Common myeloid progenitor, CD34-positive (primary cell): Measurements from ENCODE around the gene ZNF674.
"Not testable (repeated sequence)": the region's sequence is repeated elsewhere in the genome, so short reads cannot be mapped to it uniquely, and the experiment has no call there.

Source experiments
- CTCF ChIA-PET: fragments of 350-600 bp; sonication (Branson Sonifier 250); formaldehyde crosslinking; loops from one replicate; lab custom pipeline; 2021; ENCODE audit warnings: antibody characterized with exemption; lab: Charles Lee
- POLR2A ChIA-PET: fragments of 350-600 bp; sonication (Branson Sonifier 250); formaldehyde crosslinking; loops from one replicate; lab custom pipeline; 2021; ENCODE audit warnings: antibody characterized with exemption; lab: Charles Lee
- DNase-seq, 3 donors: peaks; one replicate each; pipeline versions ENCODE4 v3.0.0 to v3.0.0-alpha.2; 2013
- H3K27ac ChIP-seq, 2 experiments: 1 replicate in 1 of 2; 2 replicates in 1 of 2; pipeline ENCODE4 v1.7.0; 2013; ENCODE audit warnings: inconsistent platforms in 2 of 2, low read length in 2 of 2, mild to moderate bottlenecking in 2 of 2, low read depth in 1 of 2, moderate library complexity in 1 of 2; ENCODE audit not compliant: severe bottlenecking in 2 of 2, insufficient read depth in 1 of 2, poor library complexity in 1 of 2
- H3K27me3 ChIP-seq, 5 experiments: replicated peaks in 2 of 5; 1 replicate in 3 of 5; 2 replicates in 2 of 5; pipeline versions ENCODE4 v1.6.1 to v1.7.0; 2013; ENCODE audit warnings: low read length in 4 of 5, mild to moderate bottlenecking in 2 of 5, moderate library complexity in 2 of 5, inconsistent platforms in 1 of 5; ENCODE audit not compliant: insufficient read depth in 5 of 5, control insufficient read depth in 4 of 5
- H3K36me3 ChIP-seq, 4 experiments: 1 replicate in 2 of 4; 2 replicates in 2 of 4; pipeline versions ENCODE4 v1.6.1 to v1.7.0; 2013; ENCODE audit warnings: low read length in 3 of 4, control low read depth in 1 of 4, mild to moderate bottlenecking in 1 of 4; ENCODE audit not compliant: control insufficient read depth in 4 of 4, insufficient read depth in 4 of 4
- H3K4me1 ChIP-seq, 4 experiments: 1 replicate in 3 of 4; 2 replicates in 1 of 4; pipeline versions ENCODE4 v1.6.1 to v1.7.1; 2013; ENCODE audit warnings: low read length in 3 of 4, mild to moderate bottlenecking in 3 of 4, control low read depth in 1 of 4, inconsistent platforms in 1 of 4, moderate library complexity in 1 of 4; ENCODE audit not compliant: control insufficient read depth in 4 of 4, insufficient read depth in 4 of 4; ENCODE audit errors: control extremely low read depth in 1 of 4
- H3K4me3 ChIP-seq, 7 experiments: 1 replicate in 4 of 7; 2 replicates in 3 of 7; pipeline versions ENCODE4 v1.5.1 to v1.7.0; 2013; ENCODE audit warnings: mild to moderate bottlenecking in 7 of 7, low read length in 6 of 7, moderate library complexity in 6 of 7, inconsistent platforms in 2 of 7, low read depth in 2 of 7, control low read depth in 1 of 7; ENCODE audit not compliant: insufficient read depth in 4 of 7, control insufficient read depth in 1 of 7; ENCODE audit errors: extremely low read depth in 1 of 7
- H3K9me3 ChIP-seq, 5 experiments: 1 replicate in 4 of 5; 2 replicates in 1 of 5; pipeline versions ENCODE4 v1.6.1 to v1.7.1; 2013; ENCODE audit warnings: low read length in 4 of 5, mild to moderate bottlenecking in 2 of 5, inconsistent platforms in 1 of 5, low read depth in 1 of 5, moderate library complexity in 1 of 5; ENCODE audit not compliant: control insufficient read depth in 4 of 5, insufficient read depth in 2 of 5; ENCODE audit errors: control extremely low read depth in 1 of 5
- WGBS: methylation state at CpG from one replicate; pipeline ENCODE4 v1.1.5; 2013; ENCODE audit not compliant: insufficient coverage; 5-methylcytosine and 5-hydroxymethylcytosine counted together

ZNF674 gene

DNA sequence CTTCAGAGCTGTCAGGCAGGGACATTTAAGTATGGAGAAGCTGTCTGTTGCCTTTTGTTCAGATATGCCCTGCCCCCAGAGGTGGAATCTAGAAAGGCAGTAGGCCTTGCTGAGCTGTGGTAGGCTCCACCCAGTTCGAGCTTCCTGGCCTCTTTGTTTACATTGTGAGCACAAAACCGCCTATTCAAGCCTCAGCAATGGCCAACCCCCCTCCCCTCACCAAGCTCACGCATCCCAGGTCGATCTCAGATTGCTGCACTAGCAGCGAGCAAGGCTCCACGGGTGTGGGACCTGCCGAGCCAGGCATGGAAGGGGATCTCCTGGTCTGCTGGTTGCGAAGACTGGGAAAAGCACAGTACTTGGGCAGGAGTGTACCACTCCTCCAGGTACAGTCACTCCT, 59.3 kb downstream of the ZNF674 start:
- ChIA-PET CTCF (interaction anchor here (0.8 kb wide), 1 partner anchor 12 kb away, joined by 3 read pairs; no protein-coding TSS in a partner anchor), POLR2A (no interaction called here)
- no peak overlapping the region for H3K4me3 ChIP-seq
- 92% methylated on average over 4 of the region's 8 CpGs for WGBS
- H3K27ac ChIP-seq = no peak overlapping the region
- H3K9me3 ChIP-seq = peaks cover 0 to 17% (median 4%) of the 10 kb centered on the region in 5 experiments
- no peaks in the 10 kb centered on the region for H3K4me1 ChIP-seq
- peaks cover 0 to 24% (median 1%) of the 10 kb centered on the region in 4 experiments for H3K36me3 ChIP-seq
- no peak for DNase-seq
- no peaks in the 10 kb centered on the region for H3K27me3 ChIP-seq

DNA sequence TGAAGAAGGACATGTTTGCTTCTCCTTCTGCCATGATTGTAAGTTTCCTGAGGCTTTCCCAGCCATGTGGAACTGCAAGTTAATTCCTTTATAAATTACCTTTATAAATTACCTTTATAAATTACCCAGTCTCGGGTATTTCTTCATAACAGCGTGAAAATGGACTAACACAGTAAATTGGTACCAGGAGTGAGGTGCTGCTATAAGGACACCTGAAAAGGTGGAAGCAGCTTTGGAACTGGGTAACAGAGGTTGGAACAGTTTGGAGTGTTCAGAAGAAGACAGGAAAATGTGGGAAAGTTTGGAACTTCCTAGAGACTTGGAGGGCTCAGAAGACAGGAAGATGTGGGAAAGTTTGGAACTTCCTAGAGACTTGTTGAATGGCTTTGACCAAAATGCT, 66.6 kb downstream of the ZNF674 start:
- CTCF ChIA-PET, H3K4me3 ChIP-seq, H3K27ac ChIP-seq, H3K9me3 ChIP-seq, H3K27me3 ChIP-seq, H3K36me3 ChIP-seq, H3K4me1 ChIP-seq, DNase-seq: not testable (repeated sequence)
- POLR2A ChIA-PET = interaction anchor here (0.6 kb wide), 1 partner anchor 735 kb away, joined by 3 read pairs; no protein-coding TSS in a partner anchor
- 64% methylated on average over 2 of the region's 2 CpGs for WGBS

GRCh38 chrX:46477435-46477834, 67.8 kb downstream of the ZNF674 start:
- Histone ChIP-seq H3K36me3 (peaks cover 3 to 17% (median 8%) of the 10 kb centered on the region in 4 experiments), H3K27me3 (no peaks in the 10 kb centered on the region), H3K4me1 (no peaks in the 10 kb centered on the region), H3K4me3 (no peak overlapping the region), H3K27ac (no peak overlapping the region), H3K9me3 (peaks cover 0 to 9% (median 1%) of the 10 kb centered on the region in 5 experiments)
- POLR2A ChIA-PET = no interaction called here
- CTCF ChIA-PET = no interaction called here
- WGBS = 54% methylated on average over 2 of the region's 2 CpGs
- DNase-seq = peak in 1 of 3 donors; percentile 4

GRCh38 chrX:46465203-46465602, 80.0 kb downstream of the ZNF674 start:
- peaks cover 0 to 38% (median 15%) of the 10 kb centered on the region in 4 experiments for H3K36me3 ChIP-seq
- peaks cover 0 to 3% (median 0%) of the 10 kb centered on the region in 5 experiments for H3K27me3 ChIP-seq
- no peak for DNase-seq
- peaks cover 0 to 13% (median 10%) of the 10 kb centered on the region in 4 experiments for H3K4me1 ChIP-seq
- CTCF ChIA-PET = no interaction called here
- no peak overlapping the region for H3K4me3 ChIP-seq
- H3K9me3 ChIP-seq = peaks cover 0 to 4% (median 2%) of the 10 kb centered on the region in 5 experiments
- no peak overlapping the region for H3K27ac ChIP-seq
- POLR2A ChIA-PET = no interaction called here
- 100% methylated on average over 1 of the region's 1 CpG for WGBS

DNA sequence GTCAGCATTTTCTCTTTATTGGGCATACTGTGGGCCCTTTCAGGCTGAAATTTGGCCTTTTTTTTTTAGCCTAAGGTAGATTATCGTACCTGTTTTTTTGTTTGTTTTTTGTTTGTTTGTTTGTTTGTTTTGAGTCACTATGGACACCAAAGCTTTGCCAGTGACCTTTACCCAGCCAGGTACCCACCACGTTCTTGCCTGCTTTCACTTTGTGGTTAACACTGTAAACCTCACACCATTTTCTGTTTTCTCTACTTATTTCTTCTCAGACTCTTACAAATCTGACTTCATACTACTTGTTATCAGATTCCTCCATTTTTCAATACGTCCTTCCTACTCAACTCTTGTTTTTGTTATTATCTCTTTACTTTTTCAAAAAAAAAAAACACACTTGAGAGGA, 81.5 kb downstream of the ZNF674 start:
- H3K9me3 ChIP-seq = peaks cover 0 to 3% (median 0%) of the 10 kb centered on the region in 5 experiments
- DNase-seq = no peak
- peaks cover 0 to 25% (median 11%) of the 10 kb centered on the region in 4 experiments for H3K36me3 ChIP-seq
- H3K4me3 ChIP-seq = no peak overlapping the region
- H3K4me1 ChIP-seq = peaks cover 0 to 13% (median 10%) of the 10 kb centered on the region in 4 experiments
- CTCF ChIA-PET = no interaction called here
- H3K27me3 ChIP-seq = peaks cover 0 to 3% (median 0%) of the 10 kb centered on the region in 5 experiments
- H3K27ac ChIP-seq = no peak overlapping the region
- 70% methylated on average over 2 of the region's 3 CpGs for WGBS
- POLR2A ChIA-PET = no interaction called here

- POLR2A ChIA-PET = no interaction called here
- DNase-seq = peak; percentile 27 to 92 (median 88)
- Histone ChIP-seq H3K9me3 (no peaks in the 10 kb centered on the region), H3K36me3 (peaks cover 2 to 18% (median 10%) of the 10 kb centered on the region in 4 experiments), H3K27ac (peak overlapping the region in 1 of 2 experiments; percentile 25), H3K4me3 (no peak overlapping the region), H3K4me1 (peaks cover 0 to 13% (median 10%) of the 10 kb centered on the region in 4 experiments), H3K27me3 (peaks cover 0 to 3% (median 0%) of the 10 kb centered on the region in 5 experiments)
- no CpG with 5 or more reads among the region's 2 CpGs for WGBS
- CTCF ChIA-PET = no interaction called here
Observed at GRCh38 chrX:46461660-46462191, 83.5 kb downstream of the ZNF674 start.

DNA sequence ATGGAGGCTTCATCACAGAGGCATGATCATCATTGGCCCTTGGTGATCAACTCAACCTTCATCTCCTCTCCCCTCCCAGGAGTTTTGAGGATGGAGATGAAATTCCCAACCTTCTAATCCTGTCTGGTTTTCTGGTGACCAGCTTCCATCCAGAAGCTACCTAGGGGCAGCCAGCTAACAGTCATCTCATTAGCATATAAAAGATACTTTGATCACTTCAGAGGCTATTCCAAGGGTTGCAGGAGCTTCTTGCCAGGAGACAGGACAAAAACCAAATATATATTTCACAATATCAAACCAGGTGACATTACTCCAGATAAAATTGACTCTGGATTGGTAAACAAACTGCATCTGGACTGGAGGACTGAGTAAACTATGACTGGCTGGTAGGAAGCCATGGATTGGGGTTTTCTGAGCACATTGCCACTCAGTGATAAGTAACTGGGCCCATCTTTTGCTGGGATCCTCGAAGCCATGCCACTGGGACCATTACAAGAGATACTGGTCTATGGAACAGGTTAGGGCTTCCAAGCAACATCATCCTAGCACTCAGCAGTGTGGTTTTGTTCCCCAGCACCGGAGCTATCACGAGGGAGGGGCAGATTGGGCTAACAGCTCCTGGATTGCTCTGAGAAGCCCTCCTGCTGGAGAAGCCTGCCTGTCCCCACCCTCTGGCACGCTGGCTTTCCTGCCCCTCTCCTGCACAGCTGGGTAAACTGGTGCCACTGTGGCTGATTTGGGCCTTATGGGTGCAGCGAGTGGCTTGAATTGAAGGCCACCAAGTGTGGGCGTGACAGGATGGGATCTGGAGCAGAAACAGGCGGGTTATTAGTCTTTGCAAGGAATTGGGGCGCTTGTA, 84.2 kb downstream of the ZNF674 start:
- H3K4me3 ChIP-seq, POLR2A ChIA-PET, CTCF ChIA-PET, DNase-seq, H3K27me3 ChIP-seq, H3K27ac ChIP-seq, H3K9me3 ChIP-seq: not testable (repeated sequence)
- Histone ChIP-seq H3K36me3 (peaks cover 2 to 19% (median 11%) of the 10 kb centered on the region in 4 experiments), H3K4me1 (peaks cover 0 to 13% (median 10%) of the 10 kb centered on the region in 4 experiments)
- 25% methylated on average over 4 of the region's 8 CpGs for WGBS
